NT2/D1 (cell line): ENCODE results near the gene MRPL11.

Source experiments
- DNase-seq: peaks from one replicate; pipeline ENCODE4 v3.0.0-alpha.2; 2011; ENCODE audit warnings: low read depth, low spot score
- H3K27me3 ChIP-seq: 2 replicates; pipeline ENCODE4 v1.6.0; 2011; ENCODE audit warnings: mild to moderate bottlenecking; ENCODE audit not compliant: insufficient read length, insufficient read depth
- H3K36me3 ChIP-seq: 2 replicates; pipeline ENCODE4 v1.6.1; 2011; ENCODE audit warnings: mild to moderate bottlenecking, low read length, mixed read lengths; ENCODE audit not compliant: insufficient read depth, insufficient read length
- H3K4me1 ChIP-seq: 2 replicates; pipeline ENCODE4 v1.5.1; 2011; ENCODE audit not compliant: insufficient read depth, insufficient read length
- H3K4me3 ChIP-seq: 2 replicates; pipeline ENCODE4 v1.5.1; 2011; ENCODE audit warnings: low read depth; ENCODE audit not compliant: insufficient read length
- H3K9ac ChIP-seq: 2 replicates; pipeline ENCODE4 v1.6.0; 2011; ENCODE audit warnings: low read depth; ENCODE audit not compliant: insufficient read length
- H3K9me3 ChIP-seq: 2 replicates; pipeline ENCODE4 v1.5.1; 2011; ENCODE audit warnings: mild to moderate bottlenecking, low read length; ENCODE audit not compliant: insufficient read depth
- SUZ12 ChIP-seq: IDR thresholded peaks from 2 replicates; pipeline ENCODE4 v1.6.1; 2011; ENCODE audit not compliant: insufficient read length, insufficient read depth; ENCODE audit errors: extremely low read depth
- YY1 ChIP-seq: IDR thresholded peaks from 2 replicates; pipeline ENCODE4 v1.6.1; 2011; ENCODE audit not compliant: insufficient read length, insufficient read depth
- ZNF274 ChIP-seq: IDR thresholded peaks from 2 replicates; pipeline ENCODE4 v1.6.1; 2011; ENCODE audit warnings: mild to moderate bottlenecking, low read depth, low read length

Gene MRPL11

DNA sequence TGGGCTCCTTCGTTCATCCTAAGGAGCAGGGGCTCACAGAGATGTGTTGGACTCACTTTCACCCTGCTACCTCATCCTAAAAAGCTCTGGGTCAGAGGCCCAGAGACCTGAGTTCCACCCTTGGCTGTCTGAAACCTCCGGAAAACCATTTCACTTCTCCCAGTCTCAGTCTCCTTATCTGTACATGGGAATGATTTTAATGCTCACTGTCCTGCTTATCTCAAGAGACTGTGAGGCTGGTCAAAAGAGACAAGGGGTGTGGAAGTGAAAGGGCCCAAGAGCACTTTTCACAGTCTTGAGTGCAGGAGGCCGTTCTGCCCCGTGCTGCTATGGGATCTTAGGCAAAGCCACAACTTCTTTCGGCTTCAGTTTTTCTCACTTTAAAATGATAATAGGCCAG lies 31.0 kb downstream of the MRPL11 start:
- Histone ChIP-seq H3K4me1 (peaks cover 20% of the 10 kb centered on the region), H3K9me3 (no peaks in the 10 kb centered on the region), H3K27me3 (peaks cover 6% of the 10 kb centered on the region), H3K36me3 (peaks cover 11% of the 10 kb centered on the region), H3K4me3 (no peak overlapping the region), H3K9ac (no peak overlapping the region)
- TF ChIP-seq SUZ12 (no peak), ZNF274 (no peak), YY1 (no peak)
- DNase-seq, result no peak

GRCh38 chr11:66393954-66394353 lies 44.7 kb downstream of the MRPL11 start:
- no peak overlapping the region for H3K4me3 ChIP-seq
- H3K9ac ChIP-seq, result no peak overlapping the region
- no peak for DNase-seq
- no peaks in the 10 kb centered on the region for H3K9me3 ChIP-seq
- TF ChIP-seq YY1 (no peak), SUZ12 (no peak), ZNF274 (no peak)
- no peaks in the 10 kb centered on the region for H3K36me3 ChIP-seq
- no peaks in the 10 kb centered on the region for H3K27me3 ChIP-seq
- H3K4me1 ChIP-seq, result peaks cover 3% of the 10 kb centered on the region

- no peaks in the 10 kb centered on the region for H3K36me3 ChIP-seq
- H3K4me1 ChIP-seq, result peaks cover 6% of the 10 kb centered on the region
- no peak overlapping the region for H3K4me3 ChIP-seq
- H3K9me3 ChIP-seq, result no peaks in the 10 kb centered on the region
- TF ChIP-seq YY1, result no peak
- TF ChIP-seq ZNF274, result no peak
- TF ChIP-seq SUZ12, result no peak
- H3K27me3 ChIP-seq, result peaks cover 10% of the 10 kb centered on the region
- H3K9ac ChIP-seq, result no peak overlapping the region
- no peak for DNase-seq
Measured at GRCh38 chr11:66391322-66391721, 47.3 kb downstream of the MRPL11 start.

- no peaks in the 10 kb centered on the region for H3K36me3 ChIP-seq
- TF ChIP-seq SUZ12 (no peak), YY1 (no peak), ZNF274 (no peak)
- H3K4me3 ChIP-seq, result no peak overlapping the region
- H3K9me3 ChIP-seq, result no peaks in the 10 kb centered on the region
- H3K27me3 ChIP-seq, result peaks cover 11% of the 10 kb centered on the region
- peak overlapping the region; percentile 51 for H3K9ac ChIP-seq
- peak; percentile 76 for DNase-seq
- peaks cover 3% of the 10 kb centered on the region for H3K4me1 ChIP-seq
Measured at GRCh38 chr11:66388780-66389386, 49.8 kb downstream of the MRPL11 start.

DNA sequence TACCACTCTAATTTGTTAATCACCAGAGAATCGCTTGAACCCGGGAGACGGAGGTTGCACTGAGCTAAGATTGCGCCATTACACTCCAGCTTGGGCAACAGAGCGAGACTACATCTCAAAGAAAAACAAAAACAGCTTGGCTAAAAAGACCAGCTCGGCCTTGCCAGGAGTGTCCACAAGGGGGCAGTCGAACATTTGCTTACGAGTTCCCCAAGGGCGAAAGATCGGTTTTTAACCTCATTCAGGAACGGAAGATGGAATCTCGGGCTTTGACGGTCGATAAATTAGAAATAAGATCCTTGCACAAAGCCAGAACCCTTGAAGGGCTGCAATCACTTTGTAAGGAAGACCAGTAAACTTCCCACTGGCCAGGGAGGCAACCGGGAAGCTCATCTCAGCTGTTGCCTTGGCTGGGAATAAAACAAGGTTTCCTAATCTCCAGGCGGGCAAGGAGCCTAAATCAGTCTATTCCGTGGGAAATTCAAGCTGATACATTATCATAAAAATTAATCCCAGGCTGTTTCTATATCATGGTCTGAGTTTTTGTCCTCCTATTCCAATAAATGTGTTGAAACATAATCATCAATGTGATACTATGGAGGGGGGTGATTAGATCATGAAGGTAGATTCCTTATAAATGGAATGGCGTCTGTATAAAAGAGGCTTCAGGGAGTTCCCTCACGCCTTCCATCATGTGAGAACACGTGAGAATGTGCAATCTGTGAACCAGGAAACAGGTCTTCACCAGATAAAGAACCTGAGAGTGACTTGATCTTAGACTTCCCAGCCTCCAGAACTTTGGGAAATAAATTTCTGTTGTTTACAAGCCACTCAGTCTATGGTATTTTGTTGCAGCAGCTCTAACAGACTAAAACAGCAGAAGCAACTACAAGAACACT lies 52.2 kb downstream of the MRPL11 start:
- peaks cover 11% of the 10 kb centered on the region for H3K27me3 ChIP-seq
- H3K4me3 ChIP-seq, result no peak overlapping the region
- no peaks in the 10 kb centered on the region for H3K36me3 ChIP-seq
- no peaks in the 10 kb centered on the region for H3K9me3 ChIP-seq
- H3K9ac ChIP-seq, result peak overlapping the region; percentile 65
- DNase-seq, result peak; percentile 83
- H3K4me1 ChIP-seq, result peaks cover 3% of the 10 kb centered on the region
- TF ChIP-seq SUZ12, result no peak
